ENCODE results near the gene MLLT3. TPM values are rescaled to one million over a fixed set of nuclear protein-coding genes. Genes with fewer than 3 reads are reported as not detected.

MLLT3 gene
- total and polyA plus RNA-seq, 2 donors = 21.8 to 46.2 TPM

- 71% methylated on average over 2 of the region's 2 CpGs for WGBS
These were observed 279.0 kb downstream of the MLLT3 start for GRCh38 chr9:20343325-20343724.

GRCh38 chr9:20340511-20340861 lies 281.8 kb downstream of the MLLT3 start:
- WGBS = 80% methylated on average over 4 of the region's 4 CpGs
- Histone ChIP-seq H3K9me3 (ENCODE audit: control insufficient read depth in 2 of 2, insufficient read depth in 1 of 2, low read length in 1 of 2) (peaks cover 0 to 1% of the 10 kb centered on the region in 2 donors), H3K36me3 (ENCODE audit: control insufficient read depth in 2 of 2, insufficient read depth in 2 of 2, low read length in 1 of 2) (no peaks in the 10 kb centered on the region), H3K27me3 (ENCODE audit: control insufficient read depth in 2 of 2, insufficient read depth in 1 of 2, low read length in 1 of 2) (no peaks in the 10 kb centered on the region), H3K4me3 (ENCODE audit: low read length in 2 of 2) (no peak overlapping the region), H3K4me1 (ENCODE audit: control insufficient read depth in 2 of 2, insufficient read depth in 2 of 2, low read length in 2 of 2) (no peaks in the 10 kb centered on the region), H3K27ac (ENCODE audit: low read depth in 1 of 2, low read length in 1 of 2) (no peak overlapping the region)
- DNase-seq (ENCODE audit: low read depth in 6 of 9, low spot score in 9 of 9) = no peak

More at GRCh38 chr9:20343325-20343724, 279.0 kb downstream of the MLLT3 start:
- H3K36me3 ChIP-seq (ENCODE audit: control insufficient read depth in 2 of 2, insufficient read depth in 2 of 2, low read length in 1 of 2) = peaks cover 4 to 5% of the 10 kb centered on the region in 2 donors
- no peak overlapping the region for H3K4me3 ChIP-seq (ENCODE audit: low read length in 2 of 2)
- no peaks in the 10 kb centered on the region for H3K27me3 ChIP-seq (ENCODE audit: control insufficient read depth in 2 of 2, insufficient read depth in 1 of 2, low read length in 1 of 2)
- no peak for DNase-seq (ENCODE audit: low read depth in 6 of 9, low spot score in 9 of 9)
- H3K27ac ChIP-seq (ENCODE audit: low read depth in 1 of 2, low read length in 1 of 2) = no peak overlapping the region
- no peaks in the 10 kb centered on the region for H3K4me1 ChIP-seq (ENCODE audit: control insufficient read depth in 2 of 2, insufficient read depth in 2 of 2, low read length in 2 of 2)
- no peaks in the 10 kb centered on the region for H3K9me3 ChIP-seq (ENCODE audit: control insufficient read depth in 2 of 2, insufficient read depth in 1 of 2, low read length in 1 of 2)

- H3K4me1 ChIP-seq (ENCODE audit: control insufficient read depth in 2 of 2, insufficient read depth in 2 of 2, low read length in 2 of 2) = no peaks in the 10 kb centered on the region
- no peak overlapping the region for H3K4me3 ChIP-seq (ENCODE audit: low read length in 2 of 2)
- no peak overlapping the region for H3K27ac ChIP-seq (ENCODE audit: low read depth in 1 of 2, low read length in 1 of 2)
- DNase-seq (ENCODE audit: low read depth in 6 of 9, low spot score in 9 of 9) = no peak
- WGBS = 98% methylated on average over 4 of the region's 4 CpGs
- H3K27me3 ChIP-seq (ENCODE audit: control insufficient read depth in 2 of 2, insufficient read depth in 1 of 2, low read length in 1 of 2) = no peaks in the 10 kb centered on the region
- H3K9me3 ChIP-seq (ENCODE audit: control insufficient read depth in 2 of 2, insufficient read depth in 1 of 2, low read length in 1 of 2) = peaks cover 0 to 1% of the 10 kb centered on the region in 2 donors
- H3K36me3 ChIP-seq (ENCODE audit: control insufficient read depth in 2 of 2, insufficient read depth in 2 of 2, low read length in 1 of 2) = no peaks in the 10 kb centered on the region
These were observed 286.5 kb downstream of the MLLT3 start for GRCh38 chr9:20335668-20336332.

- Histone ChIP-seq H3K27ac (ENCODE audit: low read depth in 1 of 2, low read length in 1 of 2) (no peak overlapping the region), H3K36me3 (ENCODE audit: control insufficient read depth in 2 of 2, insufficient read depth in 2 of 2, low read length in 1 of 2) (no peaks in the 10 kb centered on the region), H3K4me3 (ENCODE audit: low read length in 2 of 2) (no peak overlapping the region), H3K4me1 (ENCODE audit: control insufficient read depth in 2 of 2, insufficient read depth in 2 of 2, low read length in 2 of 2) (no peaks in the 10 kb centered on the region), H3K27me3 (ENCODE audit: control insufficient read depth in 2 of 2, insufficient read depth in 1 of 2, low read length in 1 of 2) (no peaks in the 10 kb centered on the region), H3K9me3 (ENCODE audit: control insufficient read depth in 2 of 2, insufficient read depth in 1 of 2, low read length in 1 of 2) (peaks cover 0 to 1% of the 10 kb centered on the region in 2 donors)
- 95% methylated on average over 5 of the region's 5 CpGs for WGBS
- DNase-seq (ENCODE audit: low read depth in 6 of 9, low spot score in 9 of 9) = no peak
These were observed 288.3 kb downstream of the MLLT3 start for GRCh38 chr9:20333991-20334390.

- Histone ChIP-seq H3K4me3 (ENCODE audit: low read length in 2 of 2) (no peak overlapping the region), H3K27me3 (ENCODE audit: control insufficient read depth in 2 of 2, insufficient read depth in 1 of 2, low read length in 1 of 2) (no peaks in the 10 kb centered on the region), H3K4me1 (ENCODE audit: control insufficient read depth in 2 of 2, insufficient read depth in 2 of 2, low read length in 2 of 2) (no peaks in the 10 kb centered on the region), H3K9me3 (ENCODE audit: control insufficient read depth in 2 of 2, insufficient read depth in 1 of 2, low read length in 1 of 2) (no peaks in the 10 kb centered on the region), H3K36me3 (ENCODE audit: control insufficient read depth in 2 of 2, insufficient read depth in 2 of 2, low read length in 1 of 2) (no peaks in the 10 kb centered on the region), H3K27ac (ENCODE audit: low read depth in 1 of 2, low read length in 1 of 2) (no peak overlapping the region)
- no peak for DNase-seq (ENCODE audit: low read depth in 6 of 9, low spot score in 9 of 9)
- whole genome bisulfite sequencing = 93% methylated on average over 5 of the region's 5 CpGs
These were observed 291.1 kb downstream of the MLLT3 start for GRCh38 chr9:20331095-20331685.

GRCh38 chr9:20330688-20331087 lies 291.6 kb downstream of the MLLT3 start:
- H3K4me3 ChIP-seq (ENCODE audit: low read length in 2 of 2) = no peak overlapping the region
- H3K4me1 ChIP-seq (ENCODE audit: control insufficient read depth in 2 of 2, insufficient read depth in 2 of 2, low read length in 2 of 2) = no peaks in the 10 kb centered on the region
- no peaks in the 10 kb centered on the region for H3K36me3 ChIP-seq (ENCODE audit: control insufficient read depth in 2 of 2, insufficient read depth in 2 of 2, low read length in 1 of 2)
- no peak for DNase-seq (ENCODE audit: low read depth in 6 of 9, low spot score in 9 of 9)
- no peaks in the 10 kb centered on the region for H3K27me3 ChIP-seq (ENCODE audit: control insufficient read depth in 2 of 2, insufficient read depth in 1 of 2, low read length in 1 of 2)
- no peaks in the 10 kb centered on the region for H3K9me3 ChIP-seq (ENCODE audit: control insufficient read depth in 2 of 2, insufficient read depth in 1 of 2, low read length in 1 of 2)
- H3K27ac ChIP-seq (ENCODE audit: low read depth in 1 of 2, low read length in 1 of 2) = no peak overlapping the region

GRCh38 chr9:20326516-20326915 lies 295.8 kb downstream of the MLLT3 start:
- no peak overlapping the region for H3K27ac ChIP-seq (ENCODE audit: low read depth in 1 of 2, low read length in 1 of 2)
- no peaks in the 10 kb centered on the region for H3K27me3 ChIP-seq (ENCODE audit: control insufficient read depth in 2 of 2, insufficient read depth in 1 of 2, low read length in 1 of 2)
- no peaks in the 10 kb centered on the region for H3K9me3 ChIP-seq (ENCODE audit: control insufficient read depth in 2 of 2, insufficient read depth in 1 of 2, low read length in 1 of 2)
- no peak for DNase-seq (ENCODE audit: low read depth in 6 of 9, low spot score in 9 of 9)
- no peak overlapping the region for H3K4me3 ChIP-seq (ENCODE audit: low read length in 2 of 2)
- peaks cover 0 to 7% of the 10 kb centered on the region in 2 donors for H3K4me1 ChIP-seq (ENCODE audit: control insufficient read depth in 2 of 2, insufficient read depth in 2 of 2, low read length in 2 of 2)
- WGBS = 91% methylated on average over 2 of the region's 2 CpGs
- H3K36me3 ChIP-seq (ENCODE audit: control insufficient read depth in 2 of 2, insufficient read depth in 2 of 2, low read length in 1 of 2) = no peaks in the 10 kb centered on the region

- H3K27me3 ChIP-seq (ENCODE audit: control insufficient read depth in 2 of 2, insufficient read depth in 1 of 2, low read length in 1 of 2) = no peaks in the 10 kb centered on the region
- 97% methylated on average over 9 of the region's 9 CpGs for WGBS
- no peak for DNase-seq (ENCODE audit: low read depth in 6 of 9, low spot score in 9 of 9)
- H3K27ac ChIP-seq (ENCODE audit: low read depth in 1 of 2, low read length in 1 of 2) = no peak overlapping the region
- no peak overlapping the region for H3K4me3 ChIP-seq (ENCODE audit: low read length in 2 of 2)
- peaks cover 0 to 9% of the 10 kb centered on the region in 2 donors for H3K4me1 ChIP-seq (ENCODE audit: control insufficient read depth in 2 of 2, insufficient read depth in 2 of 2, low read length in 2 of 2)
- H3K36me3 ChIP-seq (ENCODE audit: control insufficient read depth in 2 of 2, insufficient read depth in 2 of 2, low read length in 1 of 2) = no peaks in the 10 kb centered on the region
- no peaks in the 10 kb centered on the region for H3K9me3 ChIP-seq (ENCODE audit: control insufficient read depth in 2 of 2, insufficient read depth in 1 of 2, low read length in 1 of 2)
These were observed 297.3 kb downstream of the MLLT3 start for GRCh38 chr9:20325008-20325407.

GRCh38 chr9:20322212-20322611 lies 300.1 kb downstream of the MLLT3 start:
- no peak overlapping the region for H3K4me3 ChIP-seq (ENCODE audit: low read length in 2 of 2)
- H3K4me1 ChIP-seq (ENCODE audit: control insufficient read depth in 2 of 2, insufficient read depth in 2 of 2, low read length in 2 of 2) = peaks cover 0 to 13% of the 10 kb centered on the region in 2 donors
- no peaks in the 10 kb centered on the region for H3K36me3 ChIP-seq (ENCODE audit: control insufficient read depth in 2 of 2, insufficient read depth in 2 of 2, low read length in 1 of 2)
- no peak overlapping the region for H3K27ac ChIP-seq (ENCODE audit: low read depth in 1 of 2, low read length in 1 of 2)
- WGBS = 98% methylated on average over 4 of the region's 4 CpGs
- no peaks in the 10 kb centered on the region for H3K9me3 ChIP-seq (ENCODE audit: control insufficient read depth in 2 of 2, insufficient read depth in 1 of 2, low read length in 1 of 2)
- H3K27me3 ChIP-seq (ENCODE audit: control insufficient read depth in 2 of 2, insufficient read depth in 1 of 2, low read length in 1 of 2) = no peaks in the 10 kb centered on the region
- no peak for DNase-seq (ENCODE audit: low read depth in 6 of 9, low spot score in 9 of 9)

All from thymus (tissue), 11 donors.